IPS-18a (cell line): ENCODE measurements around the gene NRN1L.

ENCODE experiments used
- H3K27ac ChIP-seq: one replicate; pipeline ENCODE4 v1.5.1; 2013; ENCODE audit warnings: low read length
- H3K27me3 ChIP-seq: one replicate; pipeline ENCODE4 v1.6.1; 2013; ENCODE audit warnings: mild to moderate bottlenecking, low read length; ENCODE audit not compliant: control insufficient read depth, insufficient read depth
- H3K36me3 ChIP-seq: one replicate; pipeline ENCODE4 v1.6.1; 2013; ENCODE audit warnings: low read depth, low read length; ENCODE audit not compliant: control insufficient read depth
- H3K4me1 ChIP-seq: one replicate; pipeline ENCODE4 v1.6.1; 2013; ENCODE audit warnings: low read depth, low read length; ENCODE audit not compliant: control insufficient read depth
- H3K4me3 ChIP-seq: one replicate; pipeline ENCODE4 v1.5.1; 2013; ENCODE audit warnings: low read length
- H3K9ac ChIP-seq: one replicate; pipeline ENCODE4 v1.6.1; 2013; ENCODE audit warnings: mild to moderate bottlenecking, low read length, moderate library complexity
- H3K9me3 ChIP-seq: one replicate; pipeline ENCODE4 v1.6.1; 2013; ENCODE audit warnings: low read depth, low read length; ENCODE audit not compliant: control insufficient read depth

Gene NRN1L

GRCh38 chr16:67885545-67885944 lies 860 bp downstream of the NRN1L start:
- Histone ChIP-seq H3K27ac (no peak overlapping the region), H3K36me3 (peaks cover 28% of the 10 kb centered on the region), H3K4me3 (no peak overlapping the region), H3K4me1 (peaks cover 7% of the 10 kb centered on the region), H3K9ac (no peak overlapping the region), H3K27me3 (no peaks in the 10 kb centered on the region), H3K9me3 (no peaks in the 10 kb centered on the region)

- H3K36me3 ChIP-seq, result peaks cover 24% of the 10 kb centered on the region
- no peak overlapping the region for H3K9ac ChIP-seq
- no peak overlapping the region for H3K27ac ChIP-seq
- no peaks in the 10 kb centered on the region for H3K9me3 ChIP-seq
- peaks cover 7% of the 10 kb centered on the region for H3K4me1 ChIP-seq
- no peak overlapping the region for H3K4me3 ChIP-seq
- H3K27me3 ChIP-seq, result no peaks in the 10 kb centered on the region
These were observed 1.3 kb downstream of the NRN1L start for GRCh38 chr16:67885976-67886375.

DNA sequence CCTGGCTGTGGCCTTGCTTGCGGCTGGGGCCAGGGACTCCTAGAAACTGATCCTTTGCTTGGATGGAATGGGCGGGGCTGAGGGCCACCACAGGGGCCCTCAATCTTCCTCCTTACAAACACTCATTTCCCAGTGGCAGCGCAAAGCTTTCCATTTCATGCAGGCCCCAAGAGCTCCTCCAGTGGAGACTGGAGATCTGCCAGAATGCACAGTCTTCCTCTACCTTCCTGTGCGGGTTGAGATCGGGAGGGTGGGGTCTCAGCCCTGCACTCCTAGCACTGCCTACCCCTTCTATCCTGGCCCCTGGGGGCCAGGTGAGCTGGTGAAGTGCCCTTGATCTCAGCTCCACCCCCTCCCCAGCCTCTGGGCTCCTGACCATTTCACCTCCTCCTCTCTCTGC lies 1.7 kb downstream of the NRN1L start:
- H3K27me3 ChIP-seq, result no peaks in the 10 kb centered on the region
- no peaks in the 10 kb centered on the region for H3K9me3 ChIP-seq
- H3K27ac ChIP-seq, result no peak overlapping the region
- peaks cover 20% of the 10 kb centered on the region for H3K36me3 ChIP-seq
- H3K4me3 ChIP-seq, result no peak overlapping the region
- peaks cover 7% of the 10 kb centered on the region for H3K4me1 ChIP-seq
- no peak overlapping the region for H3K9ac ChIP-seq

- Histone ChIP-seq H3K4me3 (no peak overlapping the region), H3K27me3 (no peaks in the 10 kb centered on the region), H3K27ac (no peak overlapping the region)
These were observed 3.6 kb downstream of the NRN1L start for GRCh38 chr16:67888331-67888730.

DNA sequence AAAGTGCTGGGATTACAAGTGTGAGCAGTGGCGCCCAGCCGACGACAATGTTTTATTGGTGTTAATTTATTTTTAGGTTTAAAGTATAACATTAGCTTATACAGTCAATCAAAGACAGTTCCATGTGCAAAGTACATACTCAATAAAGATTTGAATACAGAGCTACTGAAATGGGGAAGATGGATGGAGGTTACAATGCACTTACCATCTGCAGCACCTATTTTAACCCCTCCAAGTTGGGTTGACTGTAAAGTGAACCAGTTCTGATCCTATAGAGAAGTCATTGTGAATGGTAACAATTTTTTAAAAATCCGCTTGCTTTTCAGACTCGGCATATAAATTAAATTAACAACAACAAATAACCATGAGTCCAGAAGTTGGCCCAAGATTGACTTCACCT lies 7.7 kb downstream of the NRN1L start:
- Histone ChIP-seq H3K4me3 (peak overlapping the region; percentile 65), H3K27ac (peak overlapping the region; percentile 11), H3K27me3 (no peaks in the 10 kb centered on the region), H3K4me1 (peaks cover 9% of the 10 kb centered on the region), H3K9me3 (no peaks in the 10 kb centered on the region), H3K9ac (peak overlapping the region; percentile 65), H3K36me3 (no peaks in the 10 kb centered on the region)

More at GRCh38 chr16:67888331-67888730, 3.6 kb downstream of the NRN1L start:
- Histone ChIP-seq H3K4me1 (peaks cover 11% of the 10 kb centered on the region), H3K9ac (no peak overlapping the region), H3K9me3 (no peaks in the 10 kb centered on the region), H3K36me3 (peaks cover under 1% of the 10 kb centered on the region)

DNA sequence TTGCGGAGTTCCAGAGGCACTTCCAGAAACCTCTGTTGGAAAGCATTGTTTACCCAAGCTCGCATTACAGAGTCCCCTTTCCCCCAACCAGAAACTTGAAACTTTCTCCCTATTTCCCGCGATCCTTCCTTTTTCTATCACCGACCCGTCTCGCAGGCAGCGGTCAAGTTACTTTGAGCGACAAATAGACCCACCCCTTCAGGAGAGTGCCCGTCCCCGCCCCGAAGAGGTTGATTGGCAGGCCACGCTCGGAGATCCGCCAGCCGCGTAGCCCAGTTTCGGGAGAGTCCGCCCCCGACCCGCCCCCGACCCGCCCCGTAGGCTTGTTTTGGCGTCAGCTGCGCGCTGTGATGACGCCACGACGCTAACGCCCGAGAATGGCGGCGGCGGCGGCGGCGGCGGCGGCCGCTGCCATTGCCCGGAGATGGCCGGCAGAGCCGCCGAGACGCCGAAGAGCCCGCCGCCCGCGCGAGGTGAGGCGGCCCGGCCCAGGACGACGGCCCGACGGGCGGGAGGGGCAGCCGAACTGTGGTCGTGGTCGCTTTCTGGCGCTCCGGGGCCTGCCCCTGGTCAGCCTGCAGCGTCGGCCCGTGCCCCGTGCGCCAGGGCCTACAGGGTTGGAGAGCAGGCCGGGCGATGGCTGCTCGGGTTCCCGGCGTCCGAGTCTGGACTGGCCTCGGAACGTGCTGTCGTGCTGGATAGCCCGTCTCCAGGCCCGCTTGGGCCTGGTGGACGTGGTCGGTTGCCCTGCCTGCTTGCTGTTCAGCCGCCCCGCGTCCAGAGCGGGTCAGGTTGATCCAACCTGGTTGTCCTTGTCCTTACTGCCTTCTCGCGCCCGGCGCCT lies 8.4 kb downstream of the NRN1L start, which contains the start of gene PSKH1:
Gene PSKH1, plus strand, starts transcription at position 356 of the 844 bp plus-strand sequence. CDS start 15,496 bp downstream, outside the sequence.
- Histone ChIP-seq H3K27ac (peak within 1 kb of the TSS; percentile 79), H3K36me3 (no peaks in the 10 kb centered on the region), H3K27me3 (no peaks in the 10 kb centered on the region), H3K4me3 (peak within 1 kb of the TSS; percentile 95), H3K4me1 (peaks cover 9% of the 10 kb centered on the region), H3K9me3 (no peaks in the 10 kb centered on the region), H3K9ac (peak within 1 kb of the TSS; percentile 94)

GRCh38 chr16:67893743-67894399 lies 9.2 kb downstream of the NRN1L start:
- Histone ChIP-seq H3K27ac (peak overlapping the region; percentile 79), H3K4me1 (peaks cover 9% of the 10 kb centered on the region), H3K9ac (peak overlapping the region; percentile 94), H3K9me3 (no peaks in the 10 kb centered on the region), H3K4me3 (peak overlapping the region; percentile 95), H3K27me3 (no peaks in the 10 kb centered on the region), H3K36me3 (no peaks in the 10 kb centered on the region)

DNA sequence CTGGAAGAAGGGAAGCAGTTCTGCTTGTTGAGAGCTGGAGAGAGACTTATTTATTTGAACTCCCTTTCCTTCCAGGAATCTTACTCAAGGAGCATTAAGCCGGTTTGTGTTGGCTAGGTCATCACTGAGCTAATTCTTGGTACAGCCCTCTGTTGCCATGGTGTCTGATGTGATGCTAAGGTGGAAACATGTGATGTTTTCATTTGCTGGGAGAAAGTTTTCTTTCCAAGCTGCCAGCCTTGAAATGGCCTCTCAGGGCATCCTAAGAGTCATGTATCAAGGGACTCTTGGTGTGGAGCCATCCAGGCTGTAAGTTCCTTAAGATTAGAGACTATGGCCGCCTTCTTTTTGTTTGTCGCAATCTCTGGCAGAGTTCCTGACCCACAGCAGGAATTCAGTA lies 12.5 kb downstream of the NRN1L start:
- Histone ChIP-seq H3K9ac (no peak overlapping the region), H3K27ac (no peak overlapping the region), H3K27me3 (no peaks in the 10 kb centered on the region), H3K9me3 (no peaks in the 10 kb centered on the region), H3K4me1 (peaks cover 9% of the 10 kb centered on the region), H3K36me3 (no peaks in the 10 kb centered on the region), H3K4me3 (no peak overlapping the region)

DNA sequence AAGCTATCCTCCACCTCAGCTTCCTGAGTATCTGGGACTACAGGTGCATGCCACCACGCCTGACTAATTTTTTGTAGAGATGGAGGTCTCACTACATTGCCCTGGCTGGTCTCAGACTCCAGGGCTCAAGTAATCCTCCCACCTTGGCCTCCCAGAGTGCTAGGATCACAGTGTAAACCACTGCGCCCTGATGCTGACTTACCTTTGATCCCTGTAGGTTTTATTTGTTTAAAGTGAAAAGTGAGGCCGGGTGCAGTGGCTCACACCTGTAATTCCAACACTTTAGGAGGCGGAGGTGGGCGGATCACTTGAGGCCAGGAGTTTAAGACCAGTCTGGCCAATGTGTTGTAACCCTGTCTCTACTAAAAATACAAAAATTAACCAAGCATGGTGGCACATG lies 17.0 kb downstream of the NRN1L start:
- H3K36me3 ChIP-seq, result no peaks in the 10 kb centered on the region
- no peak overlapping the region for H3K9ac ChIP-seq
- no peaks in the 10 kb centered on the region for H3K9me3 ChIP-seq
- no peak overlapping the region for H3K4me3 ChIP-seq
- no peak overlapping the region for H3K27ac ChIP-seq
- H3K27me3 ChIP-seq, result no peaks in the 10 kb centered on the region
- H3K4me1 ChIP-seq, result no peaks in the 10 kb centered on the region

- H3K27ac ChIP-seq, result no peak overlapping the region
- H3K4me3 ChIP-seq, result no peak overlapping the region
- H3K27me3 ChIP-seq, result no peaks in the 10 kb centered on the region
- H3K4me1 ChIP-seq, result no peaks in the 10 kb centered on the region
- no peak overlapping the region for H3K9ac ChIP-seq
- no peaks in the 10 kb centered on the region for H3K9me3 ChIP-seq
- H3K36me3 ChIP-seq, result no peaks in the 10 kb centered on the region
These were observed 18.1 kb downstream of the NRN1L start for GRCh38 chr16:67902831-67903230.

DNA sequence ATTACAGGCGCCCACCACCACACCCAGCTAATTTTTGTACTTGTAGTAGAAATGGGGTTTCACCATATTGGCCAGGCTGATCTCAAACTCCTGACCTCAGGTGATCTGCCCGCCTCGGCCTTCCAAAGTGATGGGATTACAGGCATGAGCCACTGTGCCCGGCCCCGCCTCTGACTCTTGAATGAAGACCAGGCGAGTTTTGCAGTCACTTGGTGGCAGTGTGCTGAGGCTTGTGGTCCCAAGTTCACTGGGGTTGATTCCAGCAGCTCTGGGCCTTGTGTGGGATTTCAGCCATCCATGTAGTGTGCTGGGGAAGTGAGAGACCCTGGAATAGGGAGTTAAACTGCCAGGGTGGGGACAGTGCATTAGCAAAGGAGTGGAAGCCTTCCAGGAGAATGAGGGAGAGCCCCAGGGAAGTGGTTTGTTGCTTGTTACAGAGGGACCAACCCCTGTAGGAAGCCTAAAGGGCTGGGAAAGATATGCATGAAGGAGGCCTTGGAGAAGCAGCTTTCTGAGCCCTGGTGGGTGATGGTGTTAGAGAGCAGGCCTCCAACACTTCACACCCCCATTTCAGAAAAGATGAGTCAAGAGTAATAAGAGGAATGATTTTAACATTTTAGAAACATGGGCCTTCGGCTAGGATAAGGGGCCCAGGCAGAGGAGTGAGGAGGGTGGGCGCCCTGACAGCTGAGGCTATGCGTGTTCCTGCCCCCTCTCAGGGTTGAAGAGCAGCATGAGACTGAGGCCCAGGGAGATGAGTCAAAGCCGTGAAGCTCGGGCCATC lies 22.9 kb downstream of the NRN1L start:
- no peaks in the 10 kb centered on the region for H3K4me1 ChIP-seq
- H3K9me3 ChIP-seq, result no peaks in the 10 kb centered on the region
- H3K36me3 ChIP-seq, result peaks cover 22% of the 10 kb centered on the region
- H3K9ac ChIP-seq, result no peak overlapping the region
- no peak overlapping the region for H3K27ac ChIP-seq
- H3K4me3 ChIP-seq, result no peak overlapping the region
- H3K27me3 ChIP-seq, result no peaks in the 10 kb centered on the region
